HG02970 (cell line): ENCODE measurements around the gene SMIM36.
"Not testable (repeated sequence)": the region's sequence is repeated elsewhere in the genome, so short reads cannot be mapped to it uniquely, and the experiment has no call there.

ENCODE experiments used
- ATAC-seq: cut with Tn5 transposase; IDR thresholded peaks from one replicate; pipeline ENCODE4 v1.9.1; 2021; ENCODE audit warnings: mild to moderate bottlenecking, moderate library complexity, moderate number of reproducible peaks; ENCODE audit not compliant: unreplicated experiment, low FRiP score

Gene SMIM36

GRCh38 chr17:55458287-55458900 is 52.9 kb downstream of the SMIM36 start:
- no peak for ATAC-seq

- ATAC-seq: no peak
Measured at GRCh38 chr17:55456307-55457240, 54.7 kb downstream of the SMIM36 start.

- ATAC-seq: no peak
Measured at GRCh38 chr17:55454906-55455474, 56.3 kb downstream of the SMIM36 start.

DNA sequence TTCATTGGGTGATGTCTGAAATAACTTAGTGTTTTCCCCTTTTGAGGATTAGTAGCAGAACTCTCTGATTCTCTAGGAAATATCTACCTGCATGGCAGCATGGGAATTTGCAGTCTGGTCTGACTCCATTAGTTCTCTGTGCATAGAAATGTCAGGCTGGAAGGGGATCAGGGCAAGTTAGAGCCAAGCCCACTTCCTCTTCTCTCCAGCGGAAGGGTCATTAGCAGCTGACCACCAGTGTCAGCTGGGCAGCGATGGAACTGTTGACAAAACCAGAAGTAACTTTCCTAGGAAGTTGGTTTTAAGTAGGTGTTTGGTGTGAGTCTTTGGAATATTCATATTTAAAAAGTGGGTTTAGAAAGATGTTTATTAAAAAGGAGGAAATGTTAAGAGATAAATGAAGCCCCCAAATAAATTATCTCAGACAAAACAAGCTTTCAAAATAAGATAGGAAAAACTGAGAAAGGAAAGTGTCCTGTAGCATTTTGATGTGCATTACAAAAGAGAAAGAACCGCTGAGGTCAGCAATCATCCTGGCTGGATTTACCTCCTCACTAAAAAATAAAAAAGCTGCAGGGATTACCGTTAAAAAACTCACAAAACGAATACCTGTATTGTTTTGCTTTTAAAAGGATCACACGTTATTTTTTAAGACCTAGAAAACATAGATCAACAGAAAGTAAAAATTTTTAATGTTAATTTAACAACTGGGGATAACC is 57.3 kb downstream of the SMIM36 start:
- ATAC-seq: no peak

DNA sequence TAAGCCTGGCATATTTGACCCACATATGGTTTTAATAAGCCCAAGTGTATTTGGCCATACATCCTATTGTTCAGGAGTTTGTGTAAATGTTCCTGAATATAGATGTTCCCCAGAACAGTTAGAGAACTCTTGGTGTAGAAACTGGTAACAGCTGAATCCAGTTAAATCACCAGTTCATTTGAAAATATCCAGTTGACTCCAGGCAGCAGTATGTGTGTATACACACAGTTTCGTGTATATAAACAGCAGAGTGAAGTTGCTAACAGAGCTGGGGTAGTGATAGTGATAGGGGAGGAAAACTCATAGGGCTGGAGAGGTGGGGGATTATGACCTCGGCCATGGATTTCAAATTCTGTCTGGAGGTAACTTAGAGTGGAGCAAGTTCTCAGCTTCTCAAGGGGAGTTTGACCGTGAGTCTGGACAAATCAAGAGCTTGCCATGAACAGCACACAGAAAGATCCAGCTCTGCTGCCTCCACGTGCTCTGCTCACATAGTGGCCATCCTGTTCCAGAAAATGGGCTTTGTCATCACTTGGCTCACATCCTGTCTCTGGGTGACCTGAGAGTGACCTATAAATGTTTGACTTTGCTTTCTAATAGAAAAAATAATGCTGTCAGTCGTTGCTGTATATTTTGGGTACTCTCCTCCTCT is 59.0 kb downstream of the SMIM36 start:
- no peak for ATAC-seq

GRCh38 chr17:55451758-55452138 is 59.5 kb downstream of the SMIM36 start:
- no peak for ATAC-seq

- no peak for ATAC-seq
Measured at GRCh38 chr17:55451203-55451641, 60.0 kb downstream of the SMIM36 start.

DNA sequence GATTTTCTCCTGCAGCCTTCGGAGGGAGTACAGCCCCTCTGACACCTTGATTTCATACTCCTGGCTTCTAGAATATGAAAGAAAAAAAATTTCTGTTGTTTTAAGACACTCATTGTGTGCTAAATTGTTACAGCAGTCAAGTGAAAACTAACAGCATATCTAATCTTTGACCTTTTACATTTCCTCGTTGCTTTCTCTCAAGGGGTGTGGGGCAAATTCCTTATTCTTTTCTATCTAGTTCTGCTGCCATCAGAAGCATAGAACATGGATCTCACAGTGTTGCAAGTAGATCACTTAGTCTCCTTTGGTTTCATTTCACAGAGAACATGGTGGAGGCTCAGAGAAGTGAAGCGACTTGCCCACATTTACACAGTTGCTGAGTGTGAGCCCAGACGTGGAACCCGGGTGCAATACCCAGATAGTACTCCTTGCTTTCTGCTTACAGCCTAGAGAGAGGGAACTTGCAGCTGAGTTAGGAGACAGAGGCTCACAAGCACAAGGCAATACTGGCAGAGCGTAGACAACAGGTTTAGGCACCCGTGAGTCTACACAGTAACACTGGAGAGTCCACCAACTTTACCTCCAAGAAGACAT is 60.9 kb downstream of the SMIM36 start:
- ATAC-seq: no peak

- no peak for ATAC-seq
Measured at GRCh38 chr17:55448681-55449080, 62.6 kb downstream of the SMIM36 start.

- no peak for ATAC-seq
Measured at GRCh38 chr17:55446581-55447205, 64.6 kb downstream of the SMIM36 start.

DNA sequence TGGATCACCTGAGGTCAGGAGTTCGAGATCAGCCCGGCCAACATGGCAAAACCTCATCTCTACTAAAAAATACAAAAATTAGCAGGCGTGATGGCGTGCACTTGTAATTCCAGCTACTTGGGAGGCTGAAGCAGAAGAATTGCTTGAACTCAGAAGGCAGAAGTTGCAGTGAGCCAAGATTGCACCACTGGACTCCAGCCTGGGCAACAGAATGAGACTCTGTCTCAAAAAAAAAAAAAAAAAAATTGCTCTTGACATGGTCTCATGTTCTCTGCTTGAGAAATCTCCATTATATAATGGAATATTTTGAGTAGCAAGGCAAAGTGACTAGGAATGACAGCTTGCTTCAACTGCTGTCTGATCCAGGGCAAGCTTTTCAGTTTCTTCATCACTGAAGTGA is 65.2 kb downstream of the SMIM36 start:
- ATAC-seq: not testable (repeated sequence)

DNA sequence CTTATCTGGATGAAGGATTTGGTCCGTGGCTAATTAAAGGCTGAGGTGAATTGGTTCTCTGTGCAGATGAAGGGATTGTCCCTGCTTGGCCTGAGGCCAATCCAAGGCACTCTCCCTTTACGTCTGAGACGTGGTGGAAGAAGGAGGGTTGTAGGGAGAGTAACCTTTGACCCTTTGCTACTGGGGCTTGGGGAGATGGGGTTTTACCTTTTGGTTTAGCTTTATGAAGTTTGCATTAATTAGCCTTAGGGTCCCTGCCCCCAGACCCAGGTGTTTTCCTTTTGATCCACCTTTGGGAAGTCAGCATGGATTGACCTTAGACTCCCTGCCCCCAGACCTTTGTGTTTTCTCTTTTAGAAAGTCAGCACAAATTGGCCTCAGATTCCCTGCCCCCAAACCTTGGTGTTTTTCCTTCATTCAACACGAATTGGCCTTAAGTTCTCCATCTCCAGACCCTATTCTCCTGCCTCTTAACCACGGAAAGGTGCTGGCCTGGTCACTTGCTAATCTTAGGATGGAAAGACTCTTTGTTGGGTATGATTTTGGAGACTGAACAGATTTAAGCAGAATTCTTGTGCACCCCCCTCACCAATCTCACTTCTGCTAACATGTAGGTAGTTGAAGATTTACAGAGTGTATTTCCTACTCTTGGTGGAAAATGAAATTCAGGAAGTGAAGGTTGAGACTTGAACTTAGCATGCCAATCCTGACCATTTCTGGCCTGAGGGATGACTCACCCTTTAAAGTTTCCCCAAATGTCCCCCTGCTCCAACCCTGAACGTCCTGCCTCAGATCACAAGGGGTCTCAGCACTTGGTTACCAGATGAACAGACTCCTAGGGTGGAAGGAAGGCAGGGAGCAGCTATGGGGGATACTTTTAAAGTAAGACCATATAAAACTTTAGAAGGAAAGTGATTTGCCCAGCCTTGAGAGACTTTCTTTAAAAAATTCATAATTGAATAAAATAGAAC is 66.5 kb downstream of the SMIM36 start:
- peak; percentile 73 for ATAC-seq

DNA sequence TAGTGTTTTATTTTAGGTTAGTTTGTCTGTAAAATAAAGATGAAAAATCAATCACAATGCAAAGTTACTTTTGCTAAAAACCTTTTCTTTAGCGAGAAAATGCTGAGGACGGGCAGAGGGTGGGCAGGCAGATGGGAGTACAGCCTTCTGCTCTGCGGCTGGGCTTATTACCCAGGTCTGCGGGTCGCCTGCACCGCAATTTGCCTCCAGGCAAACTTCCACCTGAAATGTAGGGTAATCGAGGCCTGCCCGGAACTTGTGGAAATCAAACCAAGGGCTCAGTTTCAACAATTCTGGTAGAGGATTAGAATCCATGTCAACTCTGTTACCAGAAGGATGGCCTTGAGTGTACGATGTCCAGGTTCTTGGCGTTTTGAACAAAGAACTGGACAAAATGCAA is 67.3 kb downstream of the SMIM36 start:
- ATAC-seq: no peak

- no peak for ATAC-seq
Measured at GRCh38 chr17:55442953-55443683, 68.1 kb downstream of the SMIM36 start.

- no peak for ATAC-seq
Measured at GRCh38 chr17:55442462-55442861, 68.8 kb downstream of the SMIM36 start.

DNA sequence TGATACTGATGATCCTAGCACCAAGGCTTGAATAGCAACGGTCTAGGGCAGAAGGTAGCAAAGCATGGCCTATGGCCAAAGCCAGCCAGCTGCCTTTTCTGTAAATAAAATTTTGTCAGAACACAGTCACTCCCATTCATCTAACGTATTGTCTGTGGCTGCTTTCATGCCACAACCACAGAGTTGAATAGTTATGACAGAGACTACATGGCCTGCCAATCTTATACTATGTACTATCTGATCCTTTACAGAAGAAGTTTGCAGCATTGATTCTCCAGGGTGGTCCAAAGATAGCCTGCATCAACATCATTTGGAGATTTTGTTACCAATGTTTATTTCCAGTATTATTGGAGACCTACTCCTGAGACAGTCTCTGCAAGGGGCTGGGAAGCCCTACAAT is 69.7 kb downstream of the SMIM36 start:
- ATAC-seq: no peak

GRCh38 chr17:55440391-55440790 is 70.9 kb downstream of the SMIM36 start:
- ATAC-seq: no peak

- peak; percentile 71 for ATAC-seq
Measured at GRCh38 chr17:55437159-55437605, 74.1 kb downstream of the SMIM36 start.
